Activated CD8-positive, alpha-beta memory T cell treated with anti-CD3 and anti-CD28 coated beads, Interleukin-2, amount 50 U/mL, for 1 hour (primary cell): ENCODE results near the gene MGRN1.
A peak's percentile ranks its signal among the peaks of the same experiment; 100 is the strongest.

ENCODE experiments used
- DNase-seq: peaks from one replicate; pipeline ENCODE4 v3.0.0-alpha.2; 2020; ENCODE audit errors: extremely low read depth

MGRN1 gene

DNA sequence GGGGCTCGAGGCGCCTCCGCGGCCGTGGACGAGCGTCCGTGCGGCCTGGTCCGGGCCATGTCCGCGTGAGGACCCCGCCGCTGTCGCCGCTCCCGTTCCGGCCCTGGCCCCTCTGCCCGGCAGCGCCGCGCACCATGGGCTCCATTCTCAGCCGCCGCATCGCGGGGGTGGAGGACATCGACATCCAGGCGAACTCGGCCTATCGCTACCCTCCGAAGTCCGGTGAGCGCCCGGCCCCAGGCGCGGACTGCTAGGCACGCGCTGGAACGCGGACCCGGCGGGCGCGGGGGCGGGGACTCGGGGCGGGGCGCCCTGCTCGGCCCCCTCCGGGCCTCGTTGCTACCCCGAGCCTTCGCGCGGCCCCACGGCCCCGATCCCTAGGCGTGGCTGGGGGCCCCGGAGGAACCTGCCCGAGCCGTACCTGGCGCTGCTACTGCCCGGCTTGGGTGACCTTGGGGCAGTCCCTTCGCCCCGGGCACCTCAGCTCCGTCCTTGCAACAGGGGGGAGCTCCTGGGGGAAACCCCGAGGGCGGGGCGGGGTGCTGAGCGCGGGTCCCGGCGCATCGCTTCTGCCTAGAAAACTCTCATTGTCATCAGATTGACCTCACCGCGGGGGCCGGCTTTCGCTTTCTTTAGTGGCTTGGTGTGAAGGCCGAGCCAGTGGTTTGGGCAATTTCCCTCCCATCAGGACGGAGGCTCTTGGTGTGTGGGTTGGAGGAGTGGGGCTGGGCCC, 367 bp downstream of the MGRN1 start:
- DNase-seq = no peak

DNA sequence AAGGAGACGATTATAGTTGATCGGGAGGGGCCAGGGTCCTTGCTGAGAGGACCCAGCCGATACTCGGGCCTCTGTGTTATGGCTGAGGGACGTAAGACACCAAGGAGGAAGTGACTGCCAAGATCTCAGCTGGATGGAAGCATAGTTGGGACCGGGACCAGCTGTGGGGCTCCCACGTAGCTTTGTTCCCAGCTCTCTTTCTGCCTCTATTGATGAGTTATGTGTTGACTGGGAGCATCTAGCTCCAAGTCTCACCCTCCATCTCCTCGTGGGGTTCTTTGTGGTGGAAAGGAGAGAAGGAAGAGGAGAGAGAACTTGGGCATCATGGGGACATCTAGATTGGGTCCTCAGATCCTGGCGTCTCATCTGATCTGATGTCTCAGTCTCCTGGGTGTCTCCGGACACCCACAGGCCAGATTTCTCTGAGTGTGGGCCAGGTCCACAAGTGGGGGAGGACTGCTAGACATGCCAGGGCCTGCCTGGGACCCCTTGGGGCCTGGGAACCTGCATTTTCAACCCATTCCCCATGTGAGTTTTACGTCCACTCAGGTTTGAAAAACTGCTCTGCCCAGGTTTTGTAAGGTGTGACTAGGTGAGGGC, 1.0 kb downstream of the MGRN1 start:
- no peak for DNase-seq

GRCh38 chr16:4626396-4626795, 1.8 kb downstream of the MGRN1 start:
- DNase-seq = no peak

DNA sequence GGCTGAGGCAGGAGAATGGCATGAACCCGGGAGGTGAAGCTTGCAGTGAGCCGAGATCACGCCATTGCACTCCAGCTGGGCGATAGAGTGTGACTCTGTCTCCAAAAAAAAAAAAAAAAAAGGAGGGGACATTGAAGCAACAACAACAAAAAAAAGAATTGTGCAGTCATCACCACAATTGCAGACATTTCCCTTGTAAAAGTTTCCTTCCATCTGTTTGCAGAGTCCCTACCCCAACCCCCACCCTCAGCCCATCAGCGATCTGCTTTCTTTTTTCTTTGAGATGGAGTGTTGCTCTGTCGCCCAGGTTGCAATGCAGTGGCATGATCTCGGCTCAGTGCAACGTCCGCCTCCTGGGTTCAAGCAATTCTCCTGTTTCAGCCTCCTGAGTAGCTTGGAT, 3.7 kb downstream of the MGRN1 start:
- DNase-seq = no peak

- no peak for DNase-seq
Measured at GRCh38 chr16:4631444-4631843, 6.8 kb downstream of the MGRN1 start.

DNA sequence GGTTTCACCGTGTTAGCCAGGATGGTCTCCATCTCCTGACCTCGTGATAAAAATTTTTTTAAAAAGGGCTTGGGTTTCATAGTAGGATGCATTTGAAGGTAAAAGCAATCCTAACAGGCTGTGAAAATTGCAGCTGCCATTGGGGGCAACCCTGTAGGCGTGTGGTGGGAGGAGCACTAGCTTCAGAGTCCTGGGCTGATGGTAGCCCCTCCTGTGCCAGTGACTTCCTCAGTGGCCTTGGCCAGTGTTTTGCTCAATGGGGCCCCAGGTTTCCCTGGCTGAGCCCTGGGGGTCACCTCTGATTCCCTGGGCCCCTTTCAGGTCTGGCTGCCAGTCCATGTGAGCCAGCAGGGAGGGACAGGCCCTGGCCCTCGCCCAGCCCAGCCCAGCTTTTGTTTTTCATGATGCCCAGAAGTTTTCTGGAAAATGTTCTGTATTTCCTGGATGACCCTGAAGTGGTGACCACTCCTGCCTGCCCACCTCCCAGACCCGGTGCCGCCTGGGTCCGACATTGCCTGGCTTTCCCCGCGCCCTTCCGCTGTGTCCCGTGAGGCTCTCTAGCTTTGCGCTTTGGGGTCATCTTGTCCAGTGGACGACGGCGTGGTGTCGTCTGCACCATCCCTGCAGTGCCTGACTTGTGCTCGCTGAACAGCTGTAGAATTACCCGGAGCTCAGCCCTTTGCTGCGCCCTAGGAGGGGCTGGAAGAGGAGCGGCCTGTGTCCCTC, 9.4 kb downstream of the MGRN1 start:
- no peak for DNase-seq

DNA sequence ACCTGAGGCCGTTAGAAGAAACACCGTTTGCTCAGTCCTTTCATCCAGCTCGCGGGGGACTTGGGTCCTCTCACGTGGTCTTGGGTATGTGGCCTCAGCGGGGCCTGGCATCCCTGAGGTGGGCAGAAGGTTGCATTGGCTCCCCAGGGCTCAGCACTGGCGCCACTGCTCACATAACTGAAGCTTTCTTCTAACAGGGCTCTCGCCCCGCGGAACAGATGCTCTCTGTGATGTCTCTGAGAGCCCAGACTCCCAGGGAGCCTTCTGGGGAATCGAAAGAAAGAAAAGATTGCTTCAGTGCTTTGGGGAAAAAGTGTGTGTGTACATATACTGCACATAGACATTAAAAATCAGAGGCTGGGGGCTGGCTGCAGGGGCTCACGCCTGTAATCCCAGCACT, 10.1 kb downstream of the MGRN1 start:
- DNase-seq = no peak

- no peak for DNase-seq
Measured at GRCh38 chr16:4636196-4636595, 11.6 kb downstream of the MGRN1 start.

GRCh38 chr16:4637501-4638166, 13.0 kb downstream of the MGRN1 start:
- no peak for DNase-seq

DNA sequence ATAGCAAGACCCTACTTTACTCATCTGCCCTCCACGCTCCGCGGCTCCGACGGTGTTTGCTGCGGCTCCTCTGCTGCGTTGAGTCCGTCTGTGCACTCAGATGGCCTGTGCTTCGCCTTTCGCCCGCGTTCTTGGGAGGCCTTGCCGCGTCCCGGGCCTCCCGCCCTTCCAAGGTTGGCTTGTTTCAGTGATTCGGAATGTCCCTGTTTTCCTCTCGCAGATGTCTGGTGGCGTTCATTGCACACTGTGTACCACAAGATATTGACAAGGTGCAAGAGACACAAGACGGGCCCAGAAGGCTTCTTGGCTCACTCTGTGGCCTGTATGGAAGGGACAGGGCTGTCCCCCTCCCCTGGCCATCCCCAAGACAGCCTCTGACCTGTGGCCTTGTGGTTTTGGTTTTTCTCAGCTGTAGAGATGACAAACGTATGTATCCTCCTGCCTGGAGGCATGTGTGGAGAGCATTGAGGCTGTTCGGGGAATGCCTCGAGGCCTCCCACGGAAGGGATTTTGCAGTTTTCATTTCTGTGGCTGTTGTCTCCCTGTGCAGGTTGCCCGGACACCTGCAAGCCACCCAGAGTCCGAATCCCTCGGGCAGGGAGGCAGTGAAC, 15.4 kb downstream of the MGRN1 start:
- no peak for DNase-seq

- no peak for DNase-seq
Measured at GRCh38 chr16:4640572-4641305, 16.1 kb downstream of the MGRN1 start.

DNA sequence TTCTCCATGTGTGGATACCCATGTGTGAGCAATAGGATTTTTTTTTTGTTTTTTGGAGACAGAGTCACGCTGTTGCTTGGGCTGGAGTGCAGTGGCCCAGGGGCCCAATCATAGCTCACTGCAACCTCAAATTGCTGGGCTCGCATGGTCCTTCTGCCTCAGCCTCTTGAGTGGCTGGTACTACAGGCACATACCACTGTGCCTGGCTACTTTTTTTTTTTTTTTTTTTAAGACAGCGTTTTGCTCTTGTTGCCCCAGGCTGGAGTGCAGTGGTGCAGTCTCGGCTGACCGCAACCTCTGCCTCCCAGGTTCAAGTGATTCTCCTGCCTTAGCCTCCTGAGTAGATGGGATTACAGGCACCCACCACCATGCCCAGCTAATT, 16.7 kb downstream of the MGRN1 start:
- no peak for DNase-seq

GRCh38 chr16:4641895-4642294, 17.3 kb downstream of the MGRN1 start:
- DNase-seq = no peak

- DNase-seq = no peak
Measured at GRCh38 chr16:4646773-4647643, 22.4 kb downstream of the MGRN1 start.

GRCh38 chr16:4647644-4647980, 23.0 kb downstream of the MGRN1 start:
- DNase-seq = no peak

GRCh38 chr16:4648917-4649316, 24.3 kb downstream of the MGRN1 start:
- no peak for DNase-seq

GRCh38 chr16:4649744-4650442, 25.3 kb downstream of the MGRN1 start:
- no peak for DNase-seq

DNA sequence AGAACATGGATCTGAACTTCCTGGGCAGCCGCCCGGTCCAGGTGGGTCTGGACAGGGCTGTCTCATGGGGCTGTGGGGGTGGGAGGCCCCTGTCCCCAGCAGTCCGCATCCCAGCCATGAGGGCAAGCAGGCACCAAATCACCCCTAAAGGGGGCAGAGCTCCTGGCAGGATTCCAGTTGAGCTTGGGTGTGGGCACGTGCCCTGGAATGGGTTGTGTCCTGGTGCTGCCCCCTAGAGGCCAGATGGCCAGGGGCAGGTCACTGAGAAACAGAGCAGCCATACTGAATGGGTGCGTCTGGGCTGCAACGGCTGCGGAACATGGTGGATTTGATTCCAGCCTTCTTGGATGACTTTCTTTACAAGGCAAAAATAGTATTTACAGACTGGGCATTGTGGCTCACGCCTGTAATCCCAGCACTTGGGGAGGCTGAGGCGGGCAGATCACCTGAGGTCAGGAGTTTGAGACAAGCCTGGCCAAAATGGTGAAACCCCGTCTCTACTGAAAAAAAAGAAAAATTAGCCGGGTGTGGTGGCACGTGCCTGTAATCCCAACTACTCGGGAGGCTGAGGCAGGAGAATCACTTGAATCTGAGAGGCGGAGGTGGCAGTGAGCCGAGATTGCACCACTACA, 25.9 kb downstream of the MGRN1 start:
- peak; percentile 59 for DNase-seq

GRCh38 chr16:4651827-4652226, 27.2 kb downstream of the MGRN1 start:
- DNase-seq = no peak

DNA sequence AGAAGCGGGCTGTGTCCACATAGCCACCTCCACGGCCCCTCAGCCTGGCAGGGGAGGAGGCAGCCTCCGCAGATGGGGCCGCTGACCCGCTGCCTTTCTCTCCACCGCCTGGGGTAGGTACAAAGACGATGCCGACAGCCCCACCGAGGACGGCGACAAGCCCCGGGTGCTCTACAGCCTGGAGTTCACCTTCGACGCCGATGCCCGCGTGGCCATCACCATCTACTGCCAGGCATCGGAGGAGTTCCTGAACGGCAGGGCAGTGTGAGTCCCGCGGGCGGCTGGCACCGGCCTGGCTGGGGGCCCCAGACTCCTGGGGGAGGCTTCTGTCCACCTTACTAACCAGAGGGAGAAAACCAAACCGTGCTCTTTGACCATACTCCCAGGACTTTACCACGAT, 27.9 kb downstream of the MGRN1 start:
- no peak for DNase-seq
